ENCODE data around the gene CHCHD6.

CHCHD6 gene

GRCh38 chr3:126672741-126673140 lies 31.3 kb upstream of the CHCHD6 start:
- no peak overlapping the region for H2AFZ ChIP-seq (ENCODE audit: low read length, unreplicated experiment)
- H3K4me1 ChIP-seq (ENCODE audit: control insufficient read depth, insufficient read depth, low read length, unreplicated experiment): no peaks in the 10 kb centered on the region
- H3K36me3 ChIP-seq (ENCODE audit: insufficient read depth, low read length): no peaks in the 10 kb centered on the region

GRCh38 chr3:126676919-126677705 lies 26.9 kb upstream of the CHCHD6 start:
- peaks cover 28% of the 10 kb centered on the region for H3K27me3 ChIP-seq (ENCODE audit: insufficient read depth, low read length)

More at GRCh38 chr3:126672741-126673140, 31.3 kb upstream of the CHCHD6 start:
- no peak overlapping the region for H3K27ac ChIP-seq (ENCODE audit: low read depth, low read length)
- H3K4me3 ChIP-seq (ENCODE audit: low read depth, low read length): no peak overlapping the region
- peaks cover 24% of the 10 kb centered on the region for H3K27me3 ChIP-seq (ENCODE audit: insufficient read depth, low read length)
- no peaks in the 10 kb centered on the region for H3K79me2 ChIP-seq (ENCODE audit: control insufficient read depth, insufficient read depth, low read length, unreplicated experiment)

GRCh38 chr3:126677862-126678503 lies 26.1 kb upstream of the CHCHD6 start:
- no peak overlapping the region for H3K27ac ChIP-seq (ENCODE audit: low read depth, low read length)
- H3K4me3 ChIP-seq (ENCODE audit: low read depth, low read length): no peak overlapping the region
- H3K4me1 ChIP-seq (ENCODE audit: control insufficient read depth, insufficient read depth, low read length, unreplicated experiment): no peaks in the 10 kb centered on the region
- H3K79me2 ChIP-seq (ENCODE audit: control insufficient read depth, insufficient read depth, low read length, unreplicated experiment): no peaks in the 10 kb centered on the region
- peaks cover 28% of the 10 kb centered on the region for H3K27me3 ChIP-seq (ENCODE audit: insufficient read depth, low read length)
- H2AFZ ChIP-seq (ENCODE audit: low read length, unreplicated experiment): no peak overlapping the region
- H3K36me3 ChIP-seq (ENCODE audit: insufficient read depth, low read length): no peaks in the 10 kb centered on the region

More at GRCh38 chr3:126676919-126677705, 26.9 kb upstream of the CHCHD6 start:
- H3K4me1 ChIP-seq (ENCODE audit: control insufficient read depth, insufficient read depth, low read length, unreplicated experiment): no peaks in the 10 kb centered on the region
- no peaks in the 10 kb centered on the region for H3K79me2 ChIP-seq (ENCODE audit: control insufficient read depth, insufficient read depth, low read length, unreplicated experiment)
- no peak overlapping the region for H2AFZ ChIP-seq (ENCODE audit: low read length, unreplicated experiment)
- no peaks in the 10 kb centered on the region for H3K36me3 ChIP-seq (ENCODE audit: insufficient read depth, low read length)
- H3K27ac ChIP-seq (ENCODE audit: low read depth, low read length): no peak overlapping the region
- H3K4me3 ChIP-seq (ENCODE audit: low read depth, low read length): no peak overlapping the region

- Histone ChIP-seq H2AFZ (ENCODE audit: low read length, unreplicated experiment) (no peak overlapping the region), H3K4me3 (ENCODE audit: low read depth, low read length) (no peak overlapping the region), H3K27ac (ENCODE audit: low read depth, low read length) (no peak overlapping the region)
Observed at GRCh38 chr3:126678693-126679317, 25.2 kb upstream of the CHCHD6 start.

GRCh38 chr3:126679318-126679751 lies 24.7 kb upstream of the CHCHD6 start:
- Histone ChIP-seq H2AFZ (ENCODE audit: low read length, unreplicated experiment) (no peak overlapping the region), H3K36me3 (ENCODE audit: insufficient read depth, low read length) (no peaks in the 10 kb centered on the region), H3K4me3 (ENCODE audit: low read depth, low read length) (peak overlapping the region; percentile 53; the same call in 1 of the 2 replicates), H3K79me2 (ENCODE audit: control insufficient read depth, insufficient read depth, low read length, unreplicated experiment) (no peaks in the 10 kb centered on the region), H3K4me1 (ENCODE audit: control insufficient read depth, insufficient read depth, low read length, unreplicated experiment) (no peaks in the 10 kb centered on the region), H3K27ac (ENCODE audit: low read depth, low read length) (no peak overlapping the region), H3K27me3 (ENCODE audit: insufficient read depth, low read length) (peaks cover 19% of the 10 kb centered on the region)

More at GRCh38 chr3:126678693-126679317, 25.2 kb upstream of the CHCHD6 start:
- H3K36me3 ChIP-seq (ENCODE audit: insufficient read depth, low read length): no peaks in the 10 kb centered on the region
- H3K79me2 ChIP-seq (ENCODE audit: control insufficient read depth, insufficient read depth, low read length, unreplicated experiment): no peaks in the 10 kb centered on the region
- H3K4me1 ChIP-seq (ENCODE audit: control insufficient read depth, insufficient read depth, low read length, unreplicated experiment): no peaks in the 10 kb centered on the region
- H3K27me3 ChIP-seq (ENCODE audit: insufficient read depth, low read length): peaks cover 24% of the 10 kb centered on the region

GRCh38 chr3:126679831-126680666 lies 24.0 kb upstream of the CHCHD6 start:
- H3K27me3 ChIP-seq (ENCODE audit: insufficient read depth, low read length): peaks cover 12% of the 10 kb centered on the region
- H3K79me2 ChIP-seq (ENCODE audit: control insufficient read depth, insufficient read depth, low read length, unreplicated experiment): no peaks in the 10 kb centered on the region
- no peak overlapping the region for H2AFZ ChIP-seq (ENCODE audit: low read length, unreplicated experiment)
- H3K36me3 ChIP-seq (ENCODE audit: insufficient read depth, low read length): no peaks in the 10 kb centered on the region
- no peak overlapping the region for H3K27ac ChIP-seq (ENCODE audit: low read depth, low read length)
- no peaks in the 10 kb centered on the region for H3K4me1 ChIP-seq (ENCODE audit: control insufficient read depth, insufficient read depth, low read length, unreplicated experiment)
- H3K4me3 ChIP-seq (ENCODE audit: low read depth, low read length): no peak overlapping the region

GRCh38 chr3:126680667-126681055 lies 23.4 kb upstream of the CHCHD6 start:
- Histone ChIP-seq H2AFZ (ENCODE audit: low read length, unreplicated experiment) (no peak overlapping the region), H3K27me3 (ENCODE audit: insufficient read depth, low read length) (peaks cover 10% of the 10 kb centered on the region; the same call in 1 of the 2 replicates), H3K79me2 (ENCODE audit: control insufficient read depth, insufficient read depth, low read length, unreplicated experiment) (no peaks in the 10 kb centered on the region), H3K27ac (ENCODE audit: low read depth, low read length) (no peak overlapping the region), H3K4me1 (ENCODE audit: control insufficient read depth, insufficient read depth, low read length, unreplicated experiment) (no peaks in the 10 kb centered on the region), H3K4me3 (ENCODE audit: low read depth, low read length) (no peak overlapping the region), H3K36me3 (ENCODE audit: insufficient read depth, low read length) (no peaks in the 10 kb centered on the region)

GRCh38 chr3:126682009-126682408 lies 22.0 kb upstream of the CHCHD6 start:
- Histone ChIP-seq H2AFZ (ENCODE audit: low read length, unreplicated experiment) (no peak overlapping the region), H3K79me2 (ENCODE audit: control insufficient read depth, insufficient read depth, low read length, unreplicated experiment) (no peaks in the 10 kb centered on the region), H3K36me3 (ENCODE audit: insufficient read depth, low read length) (no peaks in the 10 kb centered on the region), H3K4me1 (ENCODE audit: control insufficient read depth, insufficient read depth, low read length, unreplicated experiment) (no peaks in the 10 kb centered on the region), H3K27ac (ENCODE audit: low read depth, low read length) (no peak overlapping the region), H3K4me3 (ENCODE audit: low read depth, low read length) (no peak overlapping the region), H3K27me3 (ENCODE audit: insufficient read depth, low read length) (peaks cover 5% of the 10 kb centered on the region; the same call in 1 of the 2 replicates)

GRCh38 chr3:126683069-126683468 lies 21.0 kb upstream of the CHCHD6 start:
- Histone ChIP-seq H3K79me2 (ENCODE audit: control insufficient read depth, insufficient read depth, low read length, unreplicated experiment) (no peaks in the 10 kb centered on the region), H3K4me1 (ENCODE audit: control insufficient read depth, insufficient read depth, low read length, unreplicated experiment) (no peaks in the 10 kb centered on the region), H3K4me3 (ENCODE audit: low read depth, low read length) (no peak overlapping the region), H3K27ac (ENCODE audit: low read depth, low read length) (no peak overlapping the region), H3K27me3 (ENCODE audit: insufficient read depth, low read length) (0 out of 2 replicates have a peak, but pooled peaks cover under 1% of the 10 kb centered on the region), H3K36me3 (ENCODE audit: insufficient read depth, low read length) (no peaks in the 10 kb centered on the region), H2AFZ (ENCODE audit: low read length, unreplicated experiment) (no peak overlapping the region)

GRCh38 chr3:126684218-126684751 lies 19.8 kb upstream of the CHCHD6 start:
- H3K36me3 ChIP-seq (ENCODE audit: insufficient read depth, low read length): no peaks in the 10 kb centered on the region
- H3K4me1 ChIP-seq (ENCODE audit: control insufficient read depth, insufficient read depth, low read length, unreplicated experiment): no peaks in the 10 kb centered on the region
- no peak overlapping the region for H3K27ac ChIP-seq (ENCODE audit: low read depth, low read length)
- H2AFZ ChIP-seq (ENCODE audit: low read length, unreplicated experiment): no peak overlapping the region
- H3K79me2 ChIP-seq (ENCODE audit: control insufficient read depth, insufficient read depth, low read length, unreplicated experiment): no peaks in the 10 kb centered on the region
- peaks cover 8% of the 10 kb centered on the region; the same call in 1 of the 2 replicates for H3K27me3 ChIP-seq (ENCODE audit: insufficient read depth, low read length)
- H3K4me3 ChIP-seq (ENCODE audit: low read depth, low read length): no peak overlapping the region

Measured in ACC112 (cell line).